Measurements from ENCODE around the gene DENND4B. TPM values are rescaled to one million over a fixed set of nuclear protein-coding genes. Genes with fewer than 3 reads are reported as not detected.
A peak's percentile ranks its signal among the peaks of the same experiment; 100 is the strongest.

Gene DENND4B
- total and polyA plus RNA-seq, 9 of the 15 experiments (the other 6 are each of a cell fraction or from before 2014, with no cell fraction given): 9.5 to 80.5 (median 23.1) TPM

DNA sequence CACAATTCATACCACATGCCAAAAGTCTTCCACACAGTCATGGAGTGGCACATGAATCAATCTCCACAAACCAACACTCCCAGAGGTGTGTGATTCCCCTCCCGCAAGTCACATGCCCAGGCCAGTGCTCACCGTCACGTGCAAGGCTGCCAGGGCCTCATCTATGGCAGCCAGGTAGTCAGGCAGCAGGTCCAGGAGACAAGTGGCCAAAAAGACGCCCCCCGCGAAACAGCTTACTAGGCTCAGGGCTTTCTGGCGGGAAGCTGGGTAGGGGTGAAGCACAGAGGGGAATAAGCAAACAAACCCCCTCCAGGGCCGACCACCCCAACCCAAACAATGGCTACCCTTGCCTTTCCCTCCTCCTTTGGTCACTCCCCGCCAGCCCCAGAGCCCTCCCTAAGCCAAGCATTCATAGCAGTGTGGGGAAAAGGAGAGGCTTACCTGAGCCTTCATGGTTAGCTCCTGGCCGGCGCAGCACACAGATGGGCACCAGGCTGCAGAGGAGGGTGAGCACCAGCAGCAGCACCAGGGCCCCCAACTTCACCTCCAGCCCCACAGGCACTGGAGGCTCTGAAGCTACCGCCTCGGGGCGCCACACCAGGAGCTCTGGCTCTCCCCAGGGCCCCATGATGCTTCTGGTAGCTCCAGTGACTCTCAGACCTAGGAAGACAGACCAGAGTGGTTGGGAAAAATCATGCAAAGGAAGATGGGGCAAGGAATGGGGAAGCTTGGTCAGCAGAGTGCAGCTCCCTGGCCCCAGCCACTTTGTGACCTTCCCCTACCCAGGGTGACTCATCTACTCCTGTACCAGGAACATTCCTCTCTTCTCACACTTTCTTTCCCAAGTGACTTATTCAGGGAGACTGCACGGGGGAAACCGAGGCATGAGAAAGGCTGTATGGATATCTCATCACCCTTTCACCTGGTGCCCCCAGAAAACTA is 15.8 kb upstream of the DENND4B start:
- H4K20me1 ChIP-seq (replicated peaks; ENCODE audit: control insufficient read depth, insufficient read depth, low read length): no peaks in the 10 kb centered on the region
- peak in 1 of 4 experiments; percentile 43 for DNase-seq (ENCODE audit: extremely low read depth in 1 of 4, low spot score in 3 of 4)
- H3K4me3 ChIP-seq: peak overlapping the region; percentile 74
- CTCF ChIA-PET (ENCODE audit: low intra/inter-chr PET ratio): interaction anchor here (0.6 kb wide), 1 partner anchor 15 kb away, joined by 3 read pairs; no protein-coding TSS in a partner anchor
- peak overlapping the region; percentile 85 to 95 for H3K9ac ChIP-seq (ENCODE audit: insufficient read depth in 1 of 2, low read depth in 2 of 2, low read length in 2 of 2)
- 10% methylated on average over 14 of the region's 16 CpGs for WGBS (ENCODE audit: insufficient coverage, low coverage, missing lambda C conversion rate)
- FAIRE-seq: peak; percentile 65
- intact Hi-C loops (cut with micrococcal nuclease): no loop called here
- peaks cover 22 to 42% of the 10 kb centered on the region in 2 experiments; a peak in 4 of 5 replicates for H3K4me1 ChIP-seq (replicated peaks in 1 of 2; ENCODE audit: control insufficient read depth in 2 of 2, insufficient read depth in 2 of 2, low read length in 2 of 2)
- H3K9me1 ChIP-seq (ENCODE audit: control insufficient read depth, insufficient read depth, low read length): no peaks in the 10 kb centered on the region
- POLR2A ChIA-PET: interaction anchor here (0.6 to 3.0 kb wide), 10 partner anchors 9 to 40 kb away, joined by 3 to 37 read pairs (median 5); partner anchors contain the start of genes DENND4B, JTB and RPS27
- H3K9me3 ChIP-seq (replicated peaks; ENCODE audit: control insufficient read depth, insufficient read depth, low read depth, low read length): no peaks in the 10 kb centered on the region
- H3K36me3 ChIP-seq (ENCODE audit: control insufficient read depth, insufficient read depth, low read length): peaks cover 28% of the 10 kb centered on the region; the same call in 2 of the 3 replicates
- H3K27ac ChIP-seq (ENCODE audit: extremely low read depth, low read depth, low read length): peak overlapping the region; percentile 81
- H3K27me3 ChIP-seq (ENCODE audit: control insufficient read depth in 2 of 2, insufficient read depth in 2 of 2, low read length in 2 of 2): no peaks in the 10 kb centered on the region
- peak overlapping the region; percentile 89 for H3K4me2 ChIP-seq (ENCODE audit: insufficient read depth, low read length)
- no peak for ATAC-seq
- H3K79me2 ChIP-seq (ENCODE audit: control insufficient read depth, insufficient read depth, low read length): peaks cover 65% of the 10 kb centered on the region
- in situ Hi-C loops (cut with MboI): no loop called here
- no TSS peak for BruUV-seq (replicated peaks)
- peak overlapping the region; percentile 87 for H2AFZ ChIP-seq (ENCODE audit: low read depth, low read length)
- TF ChIP-seq, protein P1, sequence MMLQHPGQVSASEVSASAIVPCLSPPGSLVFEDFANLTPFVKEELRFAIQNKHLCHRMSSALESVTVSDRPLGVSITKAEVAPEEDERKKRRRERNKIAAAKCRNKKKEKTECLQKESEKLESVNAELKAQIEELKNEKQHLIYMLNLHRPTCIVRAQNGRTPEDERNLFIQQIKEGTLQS (IDR thresholded peaks at IDR 0.05): peak; percentile 83
- TF ChIP-seq, protein P1 (CRISPR knock-in tag; conservative IDR thresholded peaks at IDR 0.05): no peak
- TF ChIP-seq ETV5 (CRISPR knock-in tag; IDR thresholded peaks at IDR 0.05; ENCODE audit: low read depth) (0 out of 2 replicates have a peak, but pooled peaks have one; percentile 10), SMARCA4 (IDR thresholded peaks at IDR 0.05) (peak; percentile 44; the same call in 1 of the 2 replicates), TSC22D4 (tag; IDR thresholded peaks at IDR 0.05) (no peak), BHLHE40 (IDR thresholded peaks at IDR 0.05; ENCODE audit: low read length) (peak; percentile 73), CCNT2 (IDR thresholded peaks at IDR 0.05; ENCODE audit: borderline replicate concordance, extremely low read depth, insufficient read length, low read depth, low read length) (peak; percentile 3), FOSL1 (tag; conservative IDR thresholded peaks at IDR 0.05) (peak; percentile 88), STAT5A (IDR thresholded peaks at IDR 0.05; ENCODE audit: borderline replicate concordance, low read length) (no peak), NR2C2 (CRISPR knock-in tag; IDR thresholded peaks at IDR 0.05) (no peak), NR2C2 (tag; IDR thresholded peaks at IDR 0.05) (0 out of 2 replicates have a peak, but pooled peaks have one; percentile 39), NR2F6 (CRISPR knock-in tag; IDR thresholded peaks at IDR 0.05) (peak; percentile 55; the same call in 1 of the 2 replicates), ELF4 (CRISPR knock-in tag; IDR thresholded peaks at IDR 0.05) (no peak)
- TF ChIP-seq, protein P2, sequence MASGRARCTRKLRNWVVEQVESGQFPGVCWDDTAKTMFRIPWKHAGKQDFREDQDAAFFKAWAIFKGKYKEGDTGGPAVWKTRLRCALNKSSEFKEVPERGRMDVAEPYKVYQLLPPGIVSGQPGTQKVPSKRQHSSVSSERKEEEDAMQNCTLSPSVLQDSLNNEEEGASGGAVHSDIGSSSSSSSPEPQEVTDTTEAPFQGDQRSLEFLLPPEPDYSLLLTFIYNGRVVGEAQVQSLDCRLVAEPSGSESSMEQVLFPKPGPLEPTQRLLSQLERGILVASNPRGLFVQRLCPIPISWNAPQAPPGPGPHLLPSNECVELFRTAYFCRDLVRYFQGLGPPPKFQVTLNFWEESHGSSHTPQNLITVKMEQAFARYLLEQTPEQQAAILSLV (tag; IDR thresholded peaks at IDR 0.05): no peak
- TF ChIP-seq, protein P3, sequence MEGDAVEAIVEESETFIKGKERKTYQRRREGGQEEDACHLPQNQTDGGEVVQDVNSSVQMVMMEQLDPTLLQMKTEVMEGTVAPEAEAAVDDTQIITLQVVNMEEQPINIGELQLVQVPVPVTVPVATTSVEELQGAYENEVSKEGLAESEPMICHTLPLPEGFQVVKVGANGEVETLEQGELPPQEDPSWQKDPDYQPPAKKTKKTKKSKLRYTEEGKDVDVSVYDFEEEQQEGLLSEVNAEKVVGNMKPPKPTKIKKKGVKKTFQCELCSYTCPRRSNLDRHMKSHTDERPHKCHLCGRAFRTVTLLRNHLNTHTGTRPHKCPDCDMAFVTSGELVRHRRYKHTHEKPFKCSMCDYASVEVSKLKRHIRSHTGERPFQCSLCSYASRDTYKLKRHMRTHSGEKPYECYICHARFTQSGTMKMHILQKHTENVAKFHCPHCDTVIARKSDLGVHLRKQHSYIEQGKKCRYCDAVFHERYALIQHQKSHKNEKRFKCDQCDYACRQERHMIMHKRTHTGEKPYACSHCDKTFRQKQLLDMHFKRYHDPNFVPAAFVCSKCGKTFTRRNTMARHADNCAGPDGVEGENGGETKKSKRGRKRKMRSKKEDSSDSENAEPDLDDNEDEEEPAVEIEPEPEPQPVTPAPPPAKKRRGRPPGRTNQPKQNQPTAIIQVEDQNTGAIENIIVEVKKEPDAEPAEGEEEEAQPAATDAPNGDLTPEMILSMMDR (IDR thresholded peaks at IDR 0.05 in 2 of 3, conservative IDR thresholded peaks at IDR 0.05 in 1 of 3; ENCODE audit: insufficient read depth in 2 of 3, low read depth in 1 of 3, low read length in 3 of 3): 0 out of 6 replicates have a peak, but pooled peaks of 1 of the 3 experiments have one; percentile 19

Data from K562 (cell line).